ENCODE measurements around the gene CNN2. TPM values are rescaled to one million over a fixed set of nuclear protein-coding genes. Genes with fewer than 3 reads are reported as not detected.

CNN2 gene
- total and polyA plus RNA-seq, 3 donors from 2014 or later = 19.1 to 36.4 (median 28.0) TPM

DNA sequence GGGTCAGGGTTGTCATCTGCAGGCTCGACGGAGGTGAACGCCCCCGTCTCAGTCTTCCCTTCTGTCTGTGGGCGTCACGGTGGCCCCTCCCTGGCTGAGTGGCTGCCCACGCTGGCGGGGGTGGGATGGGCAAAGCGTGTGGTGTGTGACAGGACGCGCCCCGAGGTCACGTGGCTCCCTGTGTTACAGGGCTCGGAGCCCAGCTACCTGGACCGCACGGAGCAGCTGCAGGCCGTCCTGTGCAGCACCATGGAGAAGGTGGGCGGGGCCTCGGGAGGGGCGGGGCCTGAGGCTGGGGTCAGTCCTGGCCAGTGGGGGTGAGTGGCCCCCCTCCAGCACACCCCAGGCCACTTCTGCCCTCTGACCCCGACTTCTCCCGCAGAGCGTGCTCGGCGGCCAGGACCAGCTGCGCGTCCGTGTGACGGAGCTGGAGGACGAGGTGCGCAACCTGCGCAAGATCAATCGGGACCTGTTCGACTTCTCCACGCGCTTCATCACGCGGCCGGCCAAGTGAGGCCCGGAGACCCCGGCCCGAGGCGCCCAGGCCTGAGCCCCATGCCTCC is 32.5 kb upstream of the CNN2 start:
- Histone ChIP-seq H3K27me3 (no peaks in the 10 kb centered on the region), H3K4me1 (peaks cover 16% of the 10 kb centered on the region), H3K27ac (no peak overlapping the region), H3K36me3 (ENCODE audit: low read depth, missing control alignments) (no peaks in the 10 kb centered on the region), H3K9me3 (no peaks in the 10 kb centered on the region), H3K4me3 (no peak overlapping the region)
- intact Hi-C loops (cut with DNase I; ENCODE audit: low total_unique reads) = no loop called here
- 92 to 94% methylated on average over 29 to 39 of the region's 43 CpGs for WGBS, 2 donors
- TF ChIP-seq, protein P1, sequence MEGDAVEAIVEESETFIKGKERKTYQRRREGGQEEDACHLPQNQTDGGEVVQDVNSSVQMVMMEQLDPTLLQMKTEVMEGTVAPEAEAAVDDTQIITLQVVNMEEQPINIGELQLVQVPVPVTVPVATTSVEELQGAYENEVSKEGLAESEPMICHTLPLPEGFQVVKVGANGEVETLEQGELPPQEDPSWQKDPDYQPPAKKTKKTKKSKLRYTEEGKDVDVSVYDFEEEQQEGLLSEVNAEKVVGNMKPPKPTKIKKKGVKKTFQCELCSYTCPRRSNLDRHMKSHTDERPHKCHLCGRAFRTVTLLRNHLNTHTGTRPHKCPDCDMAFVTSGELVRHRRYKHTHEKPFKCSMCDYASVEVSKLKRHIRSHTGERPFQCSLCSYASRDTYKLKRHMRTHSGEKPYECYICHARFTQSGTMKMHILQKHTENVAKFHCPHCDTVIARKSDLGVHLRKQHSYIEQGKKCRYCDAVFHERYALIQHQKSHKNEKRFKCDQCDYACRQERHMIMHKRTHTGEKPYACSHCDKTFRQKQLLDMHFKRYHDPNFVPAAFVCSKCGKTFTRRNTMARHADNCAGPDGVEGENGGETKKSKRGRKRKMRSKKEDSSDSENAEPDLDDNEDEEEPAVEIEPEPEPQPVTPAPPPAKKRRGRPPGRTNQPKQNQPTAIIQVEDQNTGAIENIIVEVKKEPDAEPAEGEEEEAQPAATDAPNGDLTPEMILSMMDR (IDR thresholded peaks at IDR 0.05) = no peak
- TF ChIP-seq POLR2A (IDR thresholded peaks at IDR 0.05) = no peak
- no peak for DNase-seq

DNA sequence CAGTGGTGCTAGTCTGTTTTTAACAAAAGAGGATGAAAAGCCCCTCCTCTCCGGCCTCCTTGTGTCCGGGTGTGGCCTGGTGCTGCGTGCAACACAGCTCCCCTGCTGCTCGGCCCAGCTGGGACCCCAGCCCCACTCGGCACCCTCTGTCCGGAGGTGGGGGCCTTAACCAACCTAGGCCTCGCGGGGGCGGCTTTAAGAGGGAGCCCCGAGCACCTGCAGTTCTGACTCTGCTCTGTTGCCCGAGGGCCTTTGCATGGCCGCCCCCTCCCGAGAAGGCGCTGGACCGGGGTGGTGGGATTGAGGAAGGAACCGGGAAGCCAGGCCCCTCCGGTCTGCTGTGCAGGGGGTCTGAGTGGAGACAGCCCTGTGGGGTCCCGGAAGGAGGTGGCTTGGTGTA is 31.9 kb upstream of the CNN2 start:
- Histone ChIP-seq H3K36me3 (ENCODE audit: low read depth, missing control alignments) (no peaks in the 10 kb centered on the region), H3K27ac (no peak overlapping the region), H3K4me1 (peaks cover 16% of the 10 kb centered on the region), H3K4me3 (no peak overlapping the region), H3K9me3 (no peaks in the 10 kb centered on the region), H3K27me3 (no peaks in the 10 kb centered on the region)
- intact Hi-C loops (cut with DNase I; ENCODE audit: low total_unique reads) = no loop called here
- no peak for DNase-seq
- 95 to 96% methylated on average over 18 of the region's 18 CpGs for WGBS, 2 donors
- no peak for TF ChIP-seq POLR2A (IDR thresholded peaks at IDR 0.05)
- TF ChIP-seq, protein P1 (IDR thresholded peaks at IDR 0.05) = no peak

DNA sequence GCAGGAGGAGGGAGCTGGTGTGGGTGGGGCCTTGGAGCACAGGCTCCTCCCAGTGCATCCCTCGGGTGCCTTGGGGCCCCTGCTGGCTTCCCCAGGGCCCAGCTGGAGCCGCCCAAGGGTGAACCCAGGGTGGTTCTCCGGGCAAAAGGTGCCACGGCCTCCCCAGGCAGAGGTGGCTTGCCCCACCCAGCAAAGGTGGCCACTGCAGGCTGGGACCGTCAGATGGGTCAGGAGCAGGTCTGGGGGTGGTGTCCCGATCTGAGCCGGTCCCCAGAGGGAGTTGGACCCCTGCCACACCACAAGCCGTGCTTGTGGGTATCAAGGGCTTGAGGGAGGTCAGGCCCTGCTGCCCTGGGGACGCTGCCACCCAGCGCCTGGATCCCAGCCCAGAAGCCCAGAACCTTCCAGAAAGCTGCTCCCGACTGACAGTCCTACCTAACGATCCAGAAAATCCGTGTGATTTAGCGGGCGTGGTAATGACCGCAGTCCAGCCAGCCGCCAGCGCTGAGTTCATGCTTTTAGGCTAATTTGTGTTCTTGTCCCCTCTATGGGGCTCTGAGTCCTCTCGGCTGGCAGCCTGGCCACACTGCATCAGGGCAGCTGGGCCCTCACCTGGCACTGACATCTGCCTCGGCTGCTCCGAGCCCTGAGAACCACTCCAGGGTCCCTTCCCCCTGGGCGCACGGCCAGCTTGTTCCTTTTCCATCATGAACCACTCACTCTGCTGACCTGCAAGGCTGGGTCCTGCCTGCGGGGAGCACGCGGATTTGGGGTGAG is 31.2 kb upstream of the CNN2 start:
- no peak overlapping the region for H3K27ac ChIP-seq
- 81 to 89% methylated on average over 24 to 26 of the region's 26 CpGs for WGBS, 2 donors
- peaks cover 12% of the 10 kb centered on the region for H3K4me1 ChIP-seq
- intact Hi-C loops (cut with DNase I; ENCODE audit: low total_unique reads) = no loop called here
- DNase-seq = no peak
- H3K4me3 ChIP-seq = no peak overlapping the region
- no peaks in the 10 kb centered on the region for H3K36me3 ChIP-seq (ENCODE audit: low read depth, missing control alignments)
- H3K9me3 ChIP-seq = no peaks in the 10 kb centered on the region
- TF ChIP-seq, protein P1 (IDR thresholded peaks at IDR 0.05) = no peak
- no peak for TF ChIP-seq POLR2A (IDR thresholded peaks at IDR 0.05)
- H3K27me3 ChIP-seq = no peaks in the 10 kb centered on the region

DNA sequence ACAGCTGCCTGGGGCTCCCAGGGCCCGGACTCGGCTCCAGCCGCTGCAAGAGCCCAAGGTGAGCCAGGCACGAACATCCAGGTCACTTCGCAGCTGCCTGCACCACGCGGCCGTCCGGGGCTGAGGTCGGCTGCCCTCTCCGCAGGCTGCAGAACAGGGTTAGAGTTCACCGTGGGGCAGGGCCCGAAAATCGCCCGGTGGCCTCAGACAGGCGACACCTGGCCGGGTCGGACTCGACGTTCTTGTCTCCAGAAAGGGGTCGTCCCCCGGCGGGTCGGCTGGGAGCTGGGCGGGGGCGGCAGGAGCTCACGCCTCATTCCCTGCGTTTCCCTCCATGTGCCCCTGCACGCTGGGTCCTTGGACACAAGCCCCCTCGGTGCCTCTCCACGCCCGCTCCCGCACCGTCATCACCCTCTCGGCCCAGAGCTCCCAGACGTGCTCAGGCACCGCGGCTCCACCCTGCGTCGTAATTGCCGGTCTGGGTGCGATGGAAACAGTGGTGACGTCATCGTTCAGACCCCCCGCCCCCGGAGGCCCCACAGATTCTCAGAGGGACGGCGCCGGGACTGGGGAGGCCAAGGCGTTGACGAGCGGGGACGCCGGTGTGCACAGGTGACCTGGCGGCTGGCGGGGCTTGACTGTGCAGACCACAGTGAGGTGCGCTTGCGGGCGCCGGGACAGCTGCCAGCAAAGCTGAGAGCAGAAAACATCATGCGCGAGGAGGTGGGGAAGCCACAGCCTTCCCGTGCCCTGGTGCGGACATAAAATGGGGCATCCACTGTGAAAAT is 30.2 kb upstream of the CNN2 start:
- TF ChIP-seq POLR2A (IDR thresholded peaks at IDR 0.05) = no peak
- TF ChIP-seq, protein P1 (IDR thresholded peaks at IDR 0.05) = no peak
- H3K9me3 ChIP-seq = no peaks in the 10 kb centered on the region
- intact Hi-C loops (cut with DNase I; ENCODE audit: low total_unique reads) = no loop called here
- H3K36me3 ChIP-seq (ENCODE audit: low read depth, missing control alignments) = no peaks in the 10 kb centered on the region
- peaks cover 7% of the 10 kb centered on the region for H3K4me1 ChIP-seq
- no peaks in the 10 kb centered on the region for H3K27me3 ChIP-seq
- no peak overlapping the region for H3K27ac ChIP-seq
- DNase-seq = no peak
- peak overlapping the region in 1 of 2 donors; percentile 17 for H3K4me3 ChIP-seq
- 0 to 18% methylated on average over 9 to 64 of the region's 64 CpGs for WGBS, 2 donors
